ENCODE data around the gene TPSAB1.

DNA sequence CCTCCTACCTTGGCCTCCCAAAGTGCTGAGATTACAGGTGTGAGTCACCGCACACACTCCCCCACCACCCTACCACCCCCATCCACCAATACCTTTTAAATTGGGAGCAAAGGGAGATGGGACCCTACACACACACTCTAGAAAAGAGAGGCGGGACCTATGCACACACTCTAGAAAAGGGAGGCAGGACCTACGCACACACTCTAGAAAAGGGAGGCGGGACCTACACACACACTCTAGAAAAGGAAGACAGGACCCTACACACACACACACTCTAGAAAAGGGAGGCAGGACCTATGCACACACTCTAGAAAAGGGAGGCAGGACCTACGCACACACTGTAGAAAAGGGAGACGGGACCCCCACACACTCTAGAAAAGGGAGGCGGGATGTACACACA, 34.3 kb downstream of the TPSAB1 start:
- TF ChIP-seq, protein P1, sequence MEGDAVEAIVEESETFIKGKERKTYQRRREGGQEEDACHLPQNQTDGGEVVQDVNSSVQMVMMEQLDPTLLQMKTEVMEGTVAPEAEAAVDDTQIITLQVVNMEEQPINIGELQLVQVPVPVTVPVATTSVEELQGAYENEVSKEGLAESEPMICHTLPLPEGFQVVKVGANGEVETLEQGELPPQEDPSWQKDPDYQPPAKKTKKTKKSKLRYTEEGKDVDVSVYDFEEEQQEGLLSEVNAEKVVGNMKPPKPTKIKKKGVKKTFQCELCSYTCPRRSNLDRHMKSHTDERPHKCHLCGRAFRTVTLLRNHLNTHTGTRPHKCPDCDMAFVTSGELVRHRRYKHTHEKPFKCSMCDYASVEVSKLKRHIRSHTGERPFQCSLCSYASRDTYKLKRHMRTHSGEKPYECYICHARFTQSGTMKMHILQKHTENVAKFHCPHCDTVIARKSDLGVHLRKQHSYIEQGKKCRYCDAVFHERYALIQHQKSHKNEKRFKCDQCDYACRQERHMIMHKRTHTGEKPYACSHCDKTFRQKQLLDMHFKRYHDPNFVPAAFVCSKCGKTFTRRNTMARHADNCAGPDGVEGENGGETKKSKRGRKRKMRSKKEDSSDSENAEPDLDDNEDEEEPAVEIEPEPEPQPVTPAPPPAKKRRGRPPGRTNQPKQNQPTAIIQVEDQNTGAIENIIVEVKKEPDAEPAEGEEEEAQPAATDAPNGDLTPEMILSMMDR (IDR thresholded peaks at IDR 0.05): no peak
- TF ChIP-seq POLR2AphosphoS5 (IDR thresholded peaks at IDR 0.05; ENCODE audit: low read depth, low read length): no peak
- TF ChIP-seq, protein P2, sequence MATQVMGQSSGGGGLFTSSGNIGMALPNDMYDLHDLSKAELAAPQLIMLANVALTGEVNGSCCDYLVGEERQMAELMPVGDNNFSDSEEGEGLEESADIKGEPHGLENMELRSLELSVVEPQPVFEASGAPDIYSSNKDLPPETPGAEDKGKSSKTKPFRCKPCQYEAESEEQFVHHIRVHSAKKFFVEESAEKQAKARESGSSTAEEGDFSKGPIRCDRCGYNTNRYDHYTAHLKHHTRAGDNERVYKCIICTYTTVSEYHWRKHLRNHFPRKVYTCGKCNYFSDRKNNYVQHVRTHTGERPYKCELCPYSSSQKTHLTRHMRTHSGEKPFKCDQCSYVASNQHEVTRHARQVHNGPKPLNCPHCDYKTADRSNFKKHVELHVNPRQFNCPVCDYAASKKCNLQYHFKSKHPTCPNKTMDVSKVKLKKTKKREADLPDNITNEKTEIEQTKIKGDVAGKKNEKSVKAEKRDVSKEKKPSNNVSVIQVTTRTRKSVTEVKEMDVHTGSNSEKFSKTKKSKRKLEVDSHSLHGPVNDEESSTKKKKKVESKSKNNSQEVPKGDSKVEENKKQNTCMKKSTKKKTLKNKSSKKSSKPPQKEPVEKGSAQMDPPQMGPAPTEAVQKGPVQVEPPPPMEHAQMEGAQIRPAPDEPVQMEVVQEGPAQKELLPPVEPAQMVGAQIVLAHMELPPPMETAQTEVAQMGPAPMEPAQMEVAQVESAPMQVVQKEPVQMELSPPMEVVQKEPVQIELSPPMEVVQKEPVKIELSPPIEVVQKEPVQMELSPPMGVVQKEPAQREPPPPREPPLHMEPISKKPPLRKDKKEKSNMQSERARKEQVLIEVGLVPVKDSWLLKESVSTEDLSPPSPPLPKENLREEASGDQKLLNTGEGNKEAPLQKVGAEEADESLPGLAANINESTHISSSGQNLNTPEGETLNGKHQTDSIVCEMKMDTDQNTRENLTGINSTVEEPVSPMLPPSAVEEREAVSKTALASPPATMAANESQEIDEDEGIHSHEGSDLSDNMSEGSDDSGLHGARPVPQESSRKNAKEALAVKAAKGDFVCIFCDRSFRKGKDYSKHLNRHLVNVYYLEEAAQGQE (IDR thresholded peaks at IDR 0.05; ENCODE audit: insufficient read depth in 1 of 2, low read depth in 2 of 2, low read length in 1 of 2): no peak
- no peak for TF ChIP-seq TCF7L2 (IDR thresholded peaks at IDR 0.05; ENCODE audit: low read depth, low read length)
